K562 (cell line): Measurements from ENCODE around the gene TMEM200B. TPM values are rescaled to one million over a fixed set of nuclear protein-coding genes. Genes with fewer than 3 reads are reported as not detected.

Source experiments
- ELF4 ChIP-seq: fragments of 450-650 bp; formaldehyde crosslinking; IDR thresholded peaks from 2 replicates; pipeline ENCODE4 v1.4.0; 2022; ENCODE audit warnings: missing genetic modification characterization
- ETS2 ChIP-seq: IDR thresholded peaks from 2 replicates; pipeline ENCODE4 v1.6.1; 2016; ENCODE audit warnings: borderline replicate concordance, missing genetic modification characterization, mild to moderate bottlenecking, moderate library complexity, missing compliant biosample characterization; ENCODE audit not compliant: poor library complexity, severe bottlenecking
- FOXA3 ChIP-seq, 2 experiments: fragments of 450-650 bp in 1 of 2; sonication (generic) in 1 of 2; formaldehyde crosslinking; IDR thresholded peaks in 1 of 2; conservative IDR thresholded peaks in 1 of 2; 2 replicates each; pipeline versions ENCODE4 v1.4.0 to v1.8.0; 2020 to 2022; ENCODE audit warnings: mild to moderate bottlenecking in 2 of 2, missing genetic modification reagents in 1 of 2
- MBD2 ChIP-seq: sonication (generic); IDR thresholded peaks from 2 replicates; pipeline ENCODE4 v1.6.1; 2016; ENCODE audit warnings: low read depth, borderline replicate concordance
- NCOA6 ChIP-seq: fragments of 450-650 bp; IDR thresholded peaks from 2 replicates; pipeline ENCODE4 v1.6.1; 2017; ENCODE audit warnings: mild to moderate bottlenecking
- RAD51 ChIP-seq: fragments of 450-650 bp; IDR thresholded peaks from 2 replicates; pipeline ENCODE4 v1.7.1; 2016; ENCODE audit warnings: low read depth, mild to moderate bottlenecking, borderline replicate concordance
- SRSF7 ChIP-seq: fragments of 200-400 bp; formaldehyde crosslinking; optimal IDR thresholded peaks from 2 replicates; pipeline ENCODE3; 2017; ENCODE audit warnings: mild to moderate bottlenecking, low read depth, low read length
- TAF9B ChIP-seq: fragments of 450-650 bp; IDR thresholded peaks from 2 replicates; pipeline ENCODE4 v1.6.1; 2018; ENCODE audit warnings: mild to moderate bottlenecking; ENCODE audit not compliant: partially characterized antibody
- ZBTB40 ChIP-seq, 2 experiments: fragments of 450-650 bp in 1 of 2; sonication (generic) in 1 of 2; formaldehyde crosslinking in 1 of 2; IDR thresholded peaks; 2 replicates each; pipeline versions ENCODE4 v1.7.1 to v1.9.0; 2016 to 2022; ENCODE audit warnings: inconsistent platforms in 1 of 2, mild to moderate bottlenecking in 1 of 2, missing genetic modification reagents in 1 of 2
- ZNF3 ChIP-seq: fragments of 250-450 bp; sonication (Bioruptor Pico); IDR thresholded peaks from 2 replicates; pipeline ENCODE4 v1.5.0; 2021; ENCODE audit warnings: mild to moderate bottlenecking, moderate library complexity
- ZNF354B ChIP-seq: fragments of 250-450 bp; sonication (Bioruptor Pico); IDR thresholded peaks from 2 replicates; pipeline ENCODE4 v1.4.0; 2020
- ZNF561 ChIP-seq: fragments of 450-650 bp; formaldehyde crosslinking; conservative IDR thresholded peaks from 2 replicates; pipeline ENCODE4 v1.4.0; 2020; ENCODE audit warnings: mild to moderate bottlenecking, moderate library complexity
- ZNF79 ChIP-seq: fragments of 250-450 bp; sonication (Bioruptor Pico); IDR thresholded peaks from 2 replicates; pipeline ENCODE4 v1.4.0; 2020; ENCODE audit warnings: low read depth, mild to moderate bottlenecking, moderate library complexity
- polyA plus RNA-seq, 8 experiments: library from polyadenylated mRNA; depleted of rRNA in 4 of 8; stranded (reverse) in 5 of 8; unstranded in 3 of 8; fragments of >200 nt; fragmentation: Nextera tagmentation in 2 of 8; fragmentation: Illumina TruSeq in 1 of 8; extraction: Ambion mirVana in 2 of 8; extraction: Trizol in 1 of 8; gene quantifications; 2 replicates each; pipeline versions ENCODE4 v1.2.1 to v1.2.3, GENCODE V29; 2011 to 2014; ENCODE audit warnings: inconsistent platforms in 1 of 8, missing spikeins in 1 of 8
- total RNA-seq, 7 experiments: library from RNA; depleted of rRNA in 6 of 7; stranded (reverse); fragments of >200 nt in 6 of 7; fragmentation: Illumina TruSeq in 2 of 7; extraction: Trizol in 2 of 7; gene quantifications; 2 replicates each; pipeline versions ENCODE4 v1.2.1 to v1.2.3, GENCODE V29; 2011 to 2021; ENCODE audit warnings: low replicate concordance in 1 of 7
- TF ChIP-seq, protein P1 (sequence below): sonication (generic); formaldehyde crosslinking; IDR thresholded peaks from 2 replicates; pipeline ENCODE4 v1.8.1; 2023; ENCODE audit warnings: mild to moderate bottlenecking, missing genetic modification reagents
- TF ChIP-seq, protein P2 (sequence below): sonication (generic); formaldehyde crosslinking; IDR thresholded peaks from 2 replicates; pipeline ENCODE4 v1.8.1; 2022; ENCODE audit warnings: missing genetic modification reagents

TMEM200B gene
- total and polyA plus RNA-seq, 9 of the 15 experiments (the other 6 are each of a cell fraction or from before 2014, with no cell fraction given): 0.04 to 0.35 (median 0.10) TPM; not detected in 1

DNA sequence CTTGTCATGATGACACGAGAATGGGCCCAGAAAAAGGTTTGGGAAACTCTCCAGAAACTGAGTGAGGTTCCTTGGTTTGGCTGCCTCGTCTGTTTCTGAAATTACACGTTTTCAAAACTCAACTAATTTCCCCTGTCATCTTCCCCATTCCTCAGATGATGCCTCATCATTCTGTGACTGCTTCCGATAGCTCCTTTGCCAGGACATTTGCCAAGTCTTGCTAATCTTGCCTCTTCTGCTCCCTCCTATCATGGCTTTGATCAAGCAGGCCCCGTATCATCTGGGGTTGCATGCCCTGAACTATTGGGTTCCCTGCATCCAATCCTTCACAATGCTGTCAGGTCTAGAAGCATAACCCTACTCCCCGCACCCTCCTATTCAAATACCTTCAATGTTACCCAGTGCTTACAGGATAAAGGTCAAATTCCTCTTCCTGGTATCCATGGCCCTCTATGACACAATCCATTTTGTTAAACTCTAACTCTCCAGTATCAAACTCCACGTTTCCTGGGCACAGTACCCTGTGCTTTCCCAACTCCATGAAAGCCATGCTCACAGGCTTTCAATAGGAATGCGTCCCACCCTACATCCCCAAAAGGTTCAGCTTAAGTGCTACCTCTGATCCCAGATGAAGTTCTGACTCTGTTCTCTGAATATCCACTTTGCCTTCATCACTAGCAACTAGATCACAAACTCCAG lies 22.2 kb upstream of the TMEM200B start (continued):
- TF ChIP-seq ZBTB40 (IDR thresholded peaks at IDR 0.05) (no peak), ZBTB40 (CRISPR knock-in tag; IDR thresholded peaks at IDR 0.05) (no peak), ELF4 (CRISPR knock-in tag) (peak; percentile 80; the same call in 1 of the 2 replicates), MBD2 (peak; percentile 31; the same call in 1 of the 2 replicates), NCOA6 (no peak), FOXA3 (CRISPR knock-in tag; conservative IDR thresholded peaks at IDR 0.05 in 1 of 2, IDR thresholded peaks at IDR 0.05 in 1 of 2) (no peak; a peak in 1 of 4 replicates), ZNF561 (CRISPR knock-in tag) (no peak), ZNF3 (CRISPR knock-in tag) (no peak), ZNF354B (CRISPR knock-in tag) (no peak), RAD51 (no peak), TAF9B (no peak), ZNF79 (no peak), ETS2 (tag) (no peak), SRSF7 (no peak)
- TF ChIP-seq, protein P1, sequence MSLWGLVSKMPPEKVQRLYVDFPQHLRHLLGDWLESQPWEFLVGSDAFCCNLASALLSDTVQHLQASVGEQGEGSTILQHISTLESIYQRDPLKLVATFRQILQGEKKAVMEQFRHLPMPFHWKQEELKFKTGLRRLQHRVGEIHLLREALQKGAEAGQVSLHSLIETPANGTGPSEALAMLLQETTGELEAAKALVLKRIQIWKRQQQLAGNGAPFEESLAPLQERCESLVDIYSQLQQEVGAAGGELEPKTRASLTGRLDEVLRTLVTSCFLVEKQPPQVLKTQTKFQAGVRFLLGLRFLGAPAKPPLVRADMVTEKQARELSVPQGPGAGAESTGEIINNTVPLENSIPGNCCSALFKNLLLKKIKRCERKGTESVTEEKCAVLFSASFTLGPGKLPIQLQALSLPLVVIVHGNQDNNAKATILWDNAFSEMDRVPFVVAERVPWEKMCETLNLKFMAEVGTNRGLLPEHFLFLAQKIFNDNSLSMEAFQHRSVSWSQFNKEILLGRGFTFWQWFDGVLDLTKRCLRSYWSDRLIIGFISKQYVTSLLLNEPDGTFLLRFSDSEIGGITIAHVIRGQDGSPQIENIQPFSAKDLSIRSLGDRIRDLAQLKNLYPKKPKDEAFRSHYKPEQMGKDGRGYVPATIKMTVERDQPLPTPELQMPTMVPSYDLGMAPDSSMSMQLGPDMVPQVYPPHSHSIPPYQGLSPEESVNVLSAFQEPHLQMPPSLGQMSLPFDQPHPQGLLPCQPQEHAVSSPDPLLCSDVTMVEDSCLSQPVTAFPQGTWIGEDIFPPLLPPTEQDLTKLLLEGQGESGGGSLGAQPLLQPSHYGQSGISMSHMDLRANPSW (CRISPR knock-in tag): no peak
- TF ChIP-seq, protein P2, sequence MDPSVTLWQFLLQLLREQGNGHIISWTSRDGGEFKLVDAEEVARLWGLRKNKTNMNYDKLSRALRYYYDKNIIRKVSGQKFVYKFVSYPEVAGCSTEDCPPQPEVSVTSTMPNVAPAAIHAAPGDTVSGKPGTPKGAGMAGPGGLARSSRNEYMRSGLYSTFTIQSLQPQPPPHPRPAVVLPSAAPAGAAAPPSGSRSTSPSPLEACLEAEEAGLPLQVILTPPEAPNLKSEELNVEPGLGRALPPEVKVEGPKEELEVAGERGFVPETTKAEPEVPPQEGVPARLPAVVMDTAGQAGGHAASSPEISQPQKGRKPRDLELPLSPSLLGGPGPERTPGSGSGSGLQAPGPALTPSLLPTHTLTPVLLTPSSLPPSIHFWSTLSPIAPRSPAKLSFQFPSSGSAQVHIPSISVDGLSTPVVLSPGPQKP (CRISPR knock-in tag): no peak
